HepG2 (cell line): ENCODE results near the gene INKA2. TPM values are rescaled to one million over a fixed set of nuclear protein-coding genes. Genes with fewer than 3 reads are reported as not detected.

Experiments
- ATAC-seq: fragments of 200-7000 bp; cut with Tn5 transposase; 3 replicates; pipeline ENCODE4 v1.9.1; 2020; ENCODE audit warnings: mild to moderate bottlenecking, moderate library complexity
- BruUV-seq: library from RNA; stranded (reverse); fragments of 400-500 nt; replicated peaks from 2 replicates; lab custom pipeline; 2021; lab: Mats Ljungman, UMichigan
- CTCF ChIA-PET: fragments of 300-600 bp; formaldehyde crosslinking; extraction: SDS; loops from one replicate; lab custom pipeline; 2021; ENCODE audit warnings: low total read pairs, inconsistent platforms, low intra/inter-chr PET ratio; lab: Yijun Ruan, JAX
- POLR2A ChIA-PET: fragments of 350-600 bp; sonication (Branson Sonifier 250); formaldehyde crosslinking; loops from one replicate; lab custom pipeline; 2020; ENCODE audit warnings: antibody characterized with exemption, inconsistent platforms; lab: Yijun Ruan, JAX
- DNase-seq: peaks from one replicate; pipeline ENCODE4 v3.0.0-alpha.2; 2015; ENCODE audit warnings: low spot score
- FAIRE-seq: peaks from 3 replicates; lab custom pipeline; 2011; peaks lifted over from hg19 to GRCh38; lab: Jason Lieb, UNC
- H2AFZ ChIP-seq: one replicate; pipeline ENCODE4 v1.6.1; 2011; ENCODE audit warnings: low read length, inconsistent platforms
- H3K27ac ChIP-seq: fragments of 300-600 bp; 3 replicates; pipeline ENCODE4 v1.8.0; 2011; ENCODE audit warnings: mixed run types, mild to moderate bottlenecking, mixed read lengths, low read length, inconsistent platforms; ENCODE audit not compliant: insufficient read depth; ENCODE audit errors: extremely low read length
- H3K27me3 ChIP-seq, 2 experiments: fragments of 200-600 bp in 1 of 2; 2 replicates in 1 of 2; 3 replicates in 1 of 2; pipeline versions ENCODE4 v1.6.0 to v1.8.0; 2011; ENCODE audit warnings: low read length in 2 of 2, mild to moderate bottlenecking in 2 of 2, moderate library complexity in 2 of 2, inconsistent platforms in 1 of 2; ENCODE audit not compliant: insufficient read depth in 2 of 2, control insufficient read depth in 1 of 2
- H3K36me3 ChIP-seq, 2 experiments: fragments of 200-600 bp in 1 of 2; replicated peaks in 1 of 2; 2 replicates in 1 of 2; 3 replicates in 1 of 2; pipeline versions ENCODE4 v1.5.1 to v1.8.0; 2011; ENCODE audit warnings: low read length in 2 of 2, inconsistent platforms in 1 of 2; ENCODE audit not compliant: insufficient read depth in 2 of 2, control insufficient read depth in 1 of 2
- H3K4me1 ChIP-seq: 2 replicates; pipeline ENCODE4 v1.5.1; 2012; ENCODE audit warnings: low read length, inconsistent platforms; ENCODE audit not compliant: insufficient read depth
- H3K4me2 ChIP-seq: 2 replicates; pipeline ENCODE4 v1.6.0; 2011; ENCODE audit warnings: low read depth, low read length, inconsistent platforms
- H3K4me3 ChIP-seq, 3 experiments: fragments of 200-600 bp in 1 of 3; sonication (generic), shearing (Covaris generic) in 1 of 3; replicated peaks in 1 of 3; 2 replicates each; pipeline ENCODE4 v1.5.1; 2011 to 2016; ENCODE audit warnings: low read length in 3 of 3, inconsistent platforms in 2 of 3, low read depth in 2 of 3, mild to moderate bottlenecking in 2 of 3, control low read depth in 1 of 3, mixed read lengths in 1 of 3; ENCODE audit not compliant: insufficient read depth in 1 of 3
- H3K79me2 ChIP-seq: one replicate; pipeline ENCODE4 v1.6.1; 2011; ENCODE audit warnings: low read length, inconsistent platforms; ENCODE audit not compliant: insufficient read depth
- H3K9ac ChIP-seq: 2 replicates; pipeline ENCODE4 v1.6.0; 2011; ENCODE audit warnings: mild to moderate bottlenecking, low read depth, low read length, inconsistent platforms; ENCODE audit not compliant: insufficient read depth
- H3K9me3 ChIP-seq: 2 replicates; pipeline ENCODE4 v1.5.1; 2012; ENCODE audit warnings: mild to moderate bottlenecking, low read length
- H4K20me1 ChIP-seq: 2 replicates; pipeline ENCODE4 v1.6.0; 2011; ENCODE audit warnings: inconsistent platforms, mild to moderate bottlenecking, low read length, moderate library complexity; ENCODE audit not compliant: insufficient read depth
- CHCHD3 ChIP-seq: sonication (generic); formaldehyde crosslinking; IDR thresholded peaks from 2 replicates; pipeline ENCODE4 v1.8.0; 2022; ENCODE audit warnings: mild to moderate bottlenecking, missing genetic modification reagents, moderate library complexity
- FOXC1 ChIP-seq: sonication (generic); formaldehyde crosslinking; IDR thresholded peaks from 2 replicates; pipeline ENCODE4 v1.8.0; 2022; ENCODE audit warnings: mild to moderate bottlenecking, missing genetic modification reagents, borderline replicate concordance
- GABPB1 ChIP-seq: IDR thresholded peaks from 2 replicates; pipeline ENCODE4 v1.6.1; 2016; ENCODE audit warnings: mild to moderate bottlenecking, missing genetic modification reagents, moderate library complexity, missing compliant biosample characterization
- GATAD1 ChIP-seq: IDR thresholded peaks from 2 replicates; pipeline ENCODE4 v1.6.1; 2016; ENCODE audit warnings: missing genetic modification reagents, missing compliant biosample characterization
- KLF16 ChIP-seq, 2 experiments: sonication (generic) in 1 of 2; formaldehyde crosslinking in 1 of 2; IDR thresholded peaks; 2 replicates each; pipeline versions ENCODE4 v1.6.1 to v1.8.0; 2016 to 2023; ENCODE audit warnings: missing genetic modification reagents in 2 of 2, missing compliant biosample characterization in 1 of 2
- SAP130 ChIP-seq: IDR thresholded peaks from 2 replicates; pipeline ENCODE4 v1.6.1; 2016; ENCODE audit warnings: low read depth
- TAF15 ChIP-seq: fragments of 200-400 bp; formaldehyde crosslinking; IDR thresholded peaks from one replicate; pipeline ENCODE4 v1.6.1; 2018; ENCODE audit warnings: mild to moderate bottlenecking, low read depth, low read length; ENCODE audit not compliant: poor library complexity, severe bottlenecking
- ZFP41 ChIP-seq: sonication (generic); formaldehyde crosslinking; IDR thresholded peaks from 2 replicates; pipeline ENCODE4 v1.4.0; 2020; ENCODE audit warnings: mild to moderate bottlenecking, missing genetic modification reagents, borderline replicate concordance
- ZNF329 ChIP-seq: sonication (generic); formaldehyde crosslinking; IDR thresholded peaks from 2 replicates; pipeline ENCODE4 v1.9.0; 2021; ENCODE audit warnings: low read depth, mild to moderate bottlenecking, missing genetic modification reagents
- ZNF501 ChIP-seq: sonication (generic); formaldehyde crosslinking; IDR thresholded peaks from 2 replicates; pipeline ENCODE4 v1.5.1; 2020; ENCODE audit warnings: mild to moderate bottlenecking, moderate library complexity, missing genetic modification reagents
- ZSCAN12 ChIP-seq: sonication (generic); formaldehyde crosslinking; IDR thresholded peaks from 2 replicates; pipeline ENCODE4 v1.9.0; 2021; ENCODE audit warnings: mild to moderate bottlenecking, missing genetic modification reagents
- WGBS: methylation state at CpG from one replicate; pipeline ENCODE4 v1.1.6; 2017; ENCODE audit warnings: low lambda C conversion rate; 5-methylcytosine and 5-hydroxymethylcytosine counted together
- in situ Hi-C: cut with HindIII; loops from 2 replicates; pipeline ENCODE4 v1.10.0; 2017; ENCODE audit warnings: low pct_unique_long_range_greater_than_20kb; ENCODE audit not compliant: extremely low pct_ligation_motif_present
- intact Hi-C: fragments of 100-400 bp; cut with micrococcal nuclease; formaldehyde crosslinking; loops from one replicate; pipeline ENCODE4 v1.10.0; 2022; ENCODE audit not compliant: unreplicated experiment
- polyA plus RNA-seq, 8 experiments: library from polyadenylated mRNA; depleted of rRNA in 3 of 8; stranded (reverse) in 7 of 8; unstranded in 1 of 8; fragments of >200 nt; fragmentation: Illumina TruSeq in 4 of 8; extraction: Trizol in 4 of 8; gene quantifications; 2 replicates each; pipeline versions ENCODE4 v1.2.1 to v1.2.3, GENCODE V29; 2011 to 2016; ENCODE audit warnings: low read depth in 4 of 8, missing spikeins in 1 of 8, mixed read lengths in 1 of 8; ENCODE audit not compliant: insufficient read depth in 1 of 8
- total RNA-seq, 5 experiments: library from RNA; depleted of rRNA; stranded (reverse); fragments of >200 nt; fragmentation: Illumina TruSeq; extraction: Trizol; gene quantifications; 2 replicates each; pipeline ENCODE4 v1.2.3, GENCODE V29; 2016; ENCODE audit warnings: low read depth in 1 of 5
- TF ChIP-seq, protein P1 (sequence below): sonication (generic); formaldehyde crosslinking; IDR thresholded peaks from 2 replicates; pipeline ENCODE4 v1.5.1; 2020; ENCODE audit warnings: missing genetic modification reagents, mild to moderate bottlenecking, borderline replicate concordance
- TF ChIP-seq, protein P2 (sequence below): sonication (generic); formaldehyde crosslinking; IDR thresholded peaks from 2 replicates; pipeline ENCODE4 v1.5.0; 2020; ENCODE audit warnings: mild to moderate bottlenecking, missing genetic modification reagents, borderline replicate concordance

The INKA2 gene
- total and polyA plus RNA-seq, 2 of the 13 experiments (the other 11 are each of a cell fraction or from before 2014, with no cell fraction given) = 2.6 to 4.6 TPM

DNA sequence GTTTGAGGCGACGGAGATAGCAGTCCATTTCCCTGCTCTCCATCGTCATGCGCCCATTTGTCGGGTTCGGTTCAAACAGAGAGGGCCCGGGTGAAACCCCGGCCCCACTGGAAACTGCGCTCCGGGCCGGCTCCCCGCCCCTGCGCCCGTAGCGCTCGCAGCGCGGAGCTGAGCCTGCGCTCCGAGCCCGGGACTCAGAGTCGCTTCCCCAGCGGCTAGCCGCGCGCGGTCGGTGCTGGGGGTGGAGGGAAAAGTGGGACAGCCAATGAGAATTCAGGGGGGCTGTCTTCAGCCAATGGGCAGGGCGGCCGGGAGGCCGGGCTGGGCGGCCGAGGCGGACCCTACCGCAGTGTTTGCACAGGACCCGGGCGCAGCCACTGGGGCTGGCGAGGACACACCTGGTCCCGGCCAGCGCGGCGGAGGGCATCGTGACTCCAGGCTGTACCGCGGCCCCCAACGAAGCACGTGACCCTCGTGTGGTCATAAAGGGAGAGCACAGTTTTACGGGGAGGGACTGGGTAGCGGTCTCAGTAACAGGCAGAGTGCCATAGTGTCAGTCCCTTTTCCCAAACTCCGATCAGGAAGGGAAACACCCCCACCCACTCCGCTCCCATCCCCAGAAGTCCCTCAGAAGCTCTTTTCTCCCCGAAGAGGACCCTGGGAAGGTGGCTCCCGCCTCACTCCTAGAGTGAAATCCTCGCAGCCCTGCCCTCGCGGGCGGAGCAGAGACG lies at the start of gene INKA2 (continued):
- TF ChIP-seq FOXC1 = peak; percentile 90
- TF ChIP-seq GABPB1 (CRISPR knock-in tag) = peak; percentile 78; the same call in 1 of the 2 replicates
- TF ChIP-seq SAP130 (CRISPR knock-in tag) = peak; percentile 78
- TF ChIP-seq ZNF329 (CRISPR knock-in tag) = no peak
- no peak for TF ChIP-seq GATAD1
- TF ChIP-seq ZSCAN12 (CRISPR knock-in tag) = peak; percentile 77; the same call in 1 of the 2 replicates
- TF ChIP-seq, protein P1, sequence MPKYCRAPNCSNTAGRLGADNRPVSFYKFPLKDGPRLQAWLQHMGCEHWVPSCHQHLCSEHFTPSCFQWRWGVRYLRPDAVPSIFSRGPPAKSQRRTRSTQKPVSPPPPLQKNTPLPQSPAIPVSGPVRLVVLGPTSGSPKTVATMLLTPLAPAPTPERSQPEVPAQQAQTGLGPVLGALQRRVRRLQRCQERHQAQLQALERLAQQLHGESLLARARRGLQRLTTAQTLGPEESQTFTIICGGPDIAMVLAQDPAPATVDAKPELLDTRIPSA (CRISPR knock-in tag) = peak; percentile 79; the same call in 1 of the 2 replicates

DNA sequence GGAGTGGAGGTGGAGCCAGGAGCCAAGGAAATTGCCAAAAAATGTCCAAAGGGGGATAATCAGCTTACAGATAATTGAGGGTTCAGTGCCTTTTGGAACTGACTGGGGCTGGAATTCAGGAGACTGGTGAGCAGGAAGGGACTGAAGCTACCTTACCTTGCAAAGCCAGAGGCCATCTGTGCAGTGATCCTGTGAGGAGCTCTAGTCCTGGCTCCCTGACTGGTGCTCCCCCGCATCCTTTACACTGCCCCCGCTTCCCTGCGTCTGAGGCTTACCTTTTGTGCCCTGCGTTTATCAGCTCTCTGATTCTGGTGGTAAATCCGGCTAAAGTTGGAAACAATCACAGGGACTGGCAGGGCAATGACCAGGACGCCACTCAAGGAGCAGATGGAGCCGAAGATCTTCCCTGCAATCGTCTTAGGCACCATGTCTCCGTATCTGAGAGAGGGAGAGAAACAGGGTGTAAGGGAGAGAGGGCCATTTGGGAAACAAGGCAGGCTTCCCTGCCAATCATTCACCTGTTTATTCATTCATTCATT lies 47.5 kb upstream of the INKA2 start:
- ChIA-PET CTCF (no interaction called here), POLR2A (no interaction called here)
- 17% methylated on average over 4 of the region's 9 CpGs for WGBS
- no peak for DNase-seq
- H4K20me1 ChIP-seq = no peaks in the 10 kb centered on the region
- TF ChIP-seq ZFP41 (CRISPR knock-in tag) = no peak
- TF ChIP-seq, protein P2, sequence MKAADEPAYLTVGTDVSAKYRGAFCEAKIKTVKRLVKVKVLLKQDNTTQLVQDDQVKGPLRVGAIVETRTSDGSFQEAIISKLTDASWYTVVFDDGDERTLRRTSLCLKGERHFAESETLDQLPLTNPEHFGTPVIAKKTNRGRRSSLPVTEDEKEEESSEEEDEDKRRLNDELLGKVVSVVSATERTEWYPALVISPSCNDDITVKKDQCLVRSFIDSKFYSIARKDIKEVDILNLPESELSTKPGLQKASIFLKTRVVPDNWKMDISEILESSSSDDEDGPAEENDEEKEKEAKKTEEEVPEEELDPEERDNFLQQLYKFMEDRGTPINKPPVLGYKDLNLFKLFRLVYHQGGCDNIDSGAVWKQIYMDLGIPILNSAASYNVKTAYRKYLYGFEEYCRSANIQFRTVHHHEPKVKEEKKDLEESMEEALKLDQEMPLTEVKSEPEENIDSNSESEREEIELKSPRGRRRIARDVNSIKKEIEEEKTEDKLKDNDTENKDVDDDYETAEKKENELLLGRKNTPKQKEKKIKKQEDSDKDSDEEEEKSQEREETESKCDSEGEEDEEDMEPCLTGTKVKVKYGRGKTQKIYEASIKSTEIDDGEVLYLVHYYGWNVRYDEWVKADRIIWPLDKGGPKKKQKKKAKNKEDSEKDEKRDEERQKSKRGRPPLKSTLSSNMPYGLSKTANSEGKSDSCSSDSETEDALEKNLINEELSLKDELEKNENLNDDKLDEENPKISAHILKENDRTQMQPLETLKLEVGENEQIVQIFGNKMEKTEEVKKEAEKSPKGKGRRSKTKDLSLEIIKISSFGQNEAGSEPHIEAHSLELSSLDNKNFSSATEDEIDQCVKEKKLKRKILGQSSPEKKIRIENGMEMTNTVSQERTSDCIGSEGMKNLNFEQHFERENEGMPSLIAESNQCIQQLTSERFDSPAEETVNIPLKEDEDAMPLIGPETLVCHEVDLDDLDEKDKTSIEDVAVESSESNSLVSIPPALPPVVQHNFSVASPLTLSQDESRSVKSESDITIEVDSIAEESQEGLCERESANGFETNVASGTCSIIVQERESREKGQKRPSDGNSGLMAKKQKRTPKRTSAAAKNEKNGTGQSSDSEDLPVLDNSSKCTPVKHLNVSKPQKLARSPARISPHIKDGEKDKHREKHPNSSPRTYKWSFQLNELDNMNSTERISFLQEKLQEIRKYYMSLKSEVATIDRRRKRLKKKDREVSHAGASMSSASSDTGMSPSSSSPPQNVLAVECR (CRISPR knock-in tag) = no peak
- TF ChIP-seq ZNF501 (CRISPR knock-in tag) = no peak
- TF ChIP-seq KLF16 (CRISPR knock-in tag; IDR thresholded peaks at IDR 0.05) = no peak
- TF ChIP-seq TAF15 = no peak
- TF ChIP-seq CHCHD3 (CRISPR knock-in tag) = no peak
- TF ChIP-seq, all 625 proteins: peak for 0
- Histone ChIP-seq H3K4me1 (0 out of 2 replicates have a peak, but pooled peaks cover under 1% of the 10 kb centered on the region), H3K27ac (no peak overlapping the region), H2AFZ (no peak overlapping the region), H3K79me2 (no peaks in the 10 kb centered on the region), H3K36me3 (no peaks in the 10 kb centered on the region), H3K4me2 (no peak overlapping the region), H3K9ac (no peak overlapping the region), H3K4me3 (no peak overlapping the region), H3K27me3 (peaks cover 0 to 44% of the 10 kb centered on the region in 2 experiments; a peak in 3 of 5 replicates), H3K9me3 (no peaks in the 10 kb centered on the region)
- FAIRE-seq (no peak), ATAC-seq (no peak)
- in situ Hi-C loops (no loop called here), intact Hi-C loops (no loop called here)
- no TSS peak for BruUV-seq
